ENCODE results near the gene TARS2. TPM values are rescaled to one million over a fixed set of nuclear protein-coding genes. Genes with fewer than 3 reads are reported as not detected.
A peak's percentile ranks its signal among the peaks of the same experiment; 100 is the strongest.

The TARS2 gene
- total and polyA plus RNA-seq, 2 of the 13 experiments (the other 11 are each of a cell fraction or from before 2014, with no cell fraction given): 21.3 to 22.8 TPM

GRCh38 chr1:150515328-150516049, 28.3 kb downstream of the TARS2 start, which contains the start of gene FALEC (continued):
- TF ChIP-seq ZGPAT (CRISPR knock-in tag; IDR thresholded peaks at IDR 0.05) (peak; percentile 61), ZNF589 (CRISPR knock-in tag; conservative IDR thresholded peaks at IDR 0.05) (0 out of 2 replicates have a peak, but pooled peaks have one; percentile 63), NCOR1 (IDR thresholded peaks at IDR 0.05; ENCODE audit: borderline replicate concordance, low read length) (peak; percentile 49; the same call in 1 of the 2 replicates), NFE2 (CRISPR knock-in tag; IDR thresholded peaks at IDR 0.05) (no peak), GPBP1L1 (CRISPR knock-in tag; IDR thresholded peaks at IDR 0.05) (no peak), RBM39 (IDR thresholded peaks at IDR 0.05; ENCODE audit: low read depth, low read length, poor library complexity, severe bottlenecking) (peak; percentile 78), SP140L (CRISPR knock-in tag; IDR thresholded peaks at IDR 0.05; ENCODE audit: borderline replicate concordance) (no peak), PHF20 (CRISPR knock-in tag; IDR thresholded peaks at IDR 0.05) (peak; percentile 24; the same call in 1 of the 2 replicates), AKNA (CRISPR knock-in tag; IDR thresholded peaks at IDR 0.05; ENCODE audit: borderline replicate concordance) (no peak), ZNF160 (CRISPR knock-in tag; IDR thresholded peaks at IDR 0.05) (no peak), ZNF292 (CRISPR knock-in tag; IDR thresholded peaks at IDR 0.05; ENCODE audit: borderline replicate concordance, low read depth) (no peak), ZFP36 (IDR thresholded peaks at IDR 0.05; ENCODE audit: borderline replicate concordance, low read depth, low read length, partially characterized antibody) (no peak), TCF7 (IDR thresholded peaks at IDR 0.05; ENCODE audit: low read depth) (peak; percentile 85; the same call in 1 of the 2 replicates), ZNF567 (CRISPR knock-in tag; IDR thresholded peaks at IDR 0.05; ENCODE audit: borderline replicate concordance) (peak; percentile 75; the same call in 1 of the 2 replicates), MEIS2 (CRISPR knock-in tag; IDR thresholded peaks at IDR 0.05) (peak; percentile 47; the same call in 1 of the 2 replicates), TBL1XR1 (IDR thresholded peaks at IDR 0.05; ENCODE audit: borderline replicate concordance, low read length, partially characterized antibody) (no peak)
